ENCODE results near the gene C2orf92. TPM values are rescaled to one million over a fixed set of nuclear protein-coding genes. Genes with fewer than 3 reads are reported as not detected.

C2orf92 gene
- total RNA-seq, 1 experiment from 2014 or later = 10.2 TPM

DNA sequence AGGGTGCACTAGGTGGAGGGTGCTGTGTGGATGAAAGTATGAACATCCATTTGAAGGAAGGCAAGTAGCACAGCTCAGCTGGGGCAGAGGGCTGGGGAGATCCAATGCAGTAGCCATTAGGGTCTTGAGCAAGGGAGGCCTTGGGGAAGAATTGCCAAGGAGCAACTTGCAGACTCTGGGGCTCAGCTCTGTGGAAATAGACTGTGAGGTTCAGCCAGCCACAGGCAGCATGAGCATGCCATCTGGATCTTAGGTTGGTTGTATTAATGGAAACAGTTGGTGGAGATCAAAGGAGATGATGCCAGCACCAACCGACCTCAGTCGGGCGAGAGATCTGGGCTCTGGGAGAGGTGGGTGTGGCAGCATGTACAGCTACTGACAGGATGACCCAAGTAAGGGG is 49.4 kb downstream of the C2orf92 start:
- Mint-ChIP-seq H3K9me3 (ENCODE audit: unreplicated experiment) (no peaks in the 10 kb centered on the region), H3K27ac (ENCODE audit: unreplicated experiment) (no peak overlapping the region), H3K4me1 (ENCODE audit: low read depth, unreplicated experiment) (peaks cover 7% of the 10 kb centered on the region), H3K4me3 (ENCODE audit: unreplicated experiment) (no peak overlapping the region), H3K27me3 (ENCODE audit: insufficient read depth, unreplicated experiment) (no peaks in the 10 kb centered on the region), H3K36me3 (ENCODE audit: insufficient read depth, unreplicated experiment) (no peaks in the 10 kb centered on the region)
- intact Hi-C loops (cut with micrococcal nuclease; ENCODE audit: unreplicated experiment) = no loop called here
- no peak for DNase-seq
- Histone ChIP-seq H3K36me3 (ENCODE audit: control insufficient read depth, insufficient read depth, low read length) (no peaks in the 10 kb centered on the region), H3K4me3 (ENCODE audit: low read depth, low read length) (no peak overlapping the region), H3K27me3 (replicated peaks; ENCODE audit: control insufficient read depth, insufficient read depth, low read length) (no peaks in the 10 kb centered on the region), H3K4me1 (peaks cover 8% of the 10 kb centered on the region), H3K9me3 (no peaks in the 10 kb centered on the region)
- POLR2A ChIA-PET = no interaction called here
- CTCF ChIA-PET = no interaction called here
- no TSS peak for BruUV-seq (replicated peaks)
- TF ChIP-seq, protein P1, sequence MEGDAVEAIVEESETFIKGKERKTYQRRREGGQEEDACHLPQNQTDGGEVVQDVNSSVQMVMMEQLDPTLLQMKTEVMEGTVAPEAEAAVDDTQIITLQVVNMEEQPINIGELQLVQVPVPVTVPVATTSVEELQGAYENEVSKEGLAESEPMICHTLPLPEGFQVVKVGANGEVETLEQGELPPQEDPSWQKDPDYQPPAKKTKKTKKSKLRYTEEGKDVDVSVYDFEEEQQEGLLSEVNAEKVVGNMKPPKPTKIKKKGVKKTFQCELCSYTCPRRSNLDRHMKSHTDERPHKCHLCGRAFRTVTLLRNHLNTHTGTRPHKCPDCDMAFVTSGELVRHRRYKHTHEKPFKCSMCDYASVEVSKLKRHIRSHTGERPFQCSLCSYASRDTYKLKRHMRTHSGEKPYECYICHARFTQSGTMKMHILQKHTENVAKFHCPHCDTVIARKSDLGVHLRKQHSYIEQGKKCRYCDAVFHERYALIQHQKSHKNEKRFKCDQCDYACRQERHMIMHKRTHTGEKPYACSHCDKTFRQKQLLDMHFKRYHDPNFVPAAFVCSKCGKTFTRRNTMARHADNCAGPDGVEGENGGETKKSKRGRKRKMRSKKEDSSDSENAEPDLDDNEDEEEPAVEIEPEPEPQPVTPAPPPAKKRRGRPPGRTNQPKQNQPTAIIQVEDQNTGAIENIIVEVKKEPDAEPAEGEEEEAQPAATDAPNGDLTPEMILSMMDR (IDR thresholded peaks at IDR 0.05; ENCODE audit: insufficient read depth in 1 of 2, low read depth in 1 of 2, low read length in 1 of 2, severe bottlenecking in 1 of 2, unreplicated experiment in 1 of 2) = no peak

- no peaks in the 10 kb centered on the region for H3K27me3 Mint-ChIP-seq (ENCODE audit: insufficient read depth, unreplicated experiment)
- intact Hi-C loops (cut with micrococcal nuclease; ENCODE audit: unreplicated experiment) = no loop called here
These were observed 50.0 kb downstream of the C2orf92 start for GRCh38 chr2:97719362-97720155.

GRCh38 chr2:97720746-97721145 is 51.2 kb downstream of the C2orf92 start:
- ChIA-PET POLR2A (interaction anchor here (0.6 kb wide), 1 partner anchor 22 kb away, joined by 4 read pairs; no protein-coding TSS in a partner anchor), CTCF (no interaction called here)
- H3K27ac Mint-ChIP-seq (ENCODE audit: unreplicated experiment) = no peak overlapping the region
- DNase-seq = no peak
- no peaks in the 10 kb centered on the region for H3K9me3 Mint-ChIP-seq (ENCODE audit: unreplicated experiment)
- Histone ChIP-seq H3K36me3 (ENCODE audit: control insufficient read depth, insufficient read depth, low read length) (no peaks in the 10 kb centered on the region), H3K9me3 (no peaks in the 10 kb centered on the region), H3K27me3 (replicated peaks; ENCODE audit: control insufficient read depth, insufficient read depth, low read length) (no peaks in the 10 kb centered on the region), H3K4me1 (peaks cover 8% of the 10 kb centered on the region), H3K4me3 (ENCODE audit: low read depth, low read length) (no peak overlapping the region)
- BruUV-seq (replicated peaks) = no TSS peak
- intact Hi-C loops (cut with micrococcal nuclease; ENCODE audit: unreplicated experiment) = no loop called here
- peaks cover 7% of the 10 kb centered on the region for H3K4me1 Mint-ChIP-seq (ENCODE audit: low read depth, unreplicated experiment)
- TF ChIP-seq, protein P1 (IDR thresholded peaks at IDR 0.05; ENCODE audit: insufficient read depth in 1 of 2, low read depth in 1 of 2, low read length in 1 of 2, severe bottlenecking in 1 of 2, unreplicated experiment in 1 of 2) = no peak
- no peaks in the 10 kb centered on the region for H3K36me3 Mint-ChIP-seq (ENCODE audit: insufficient read depth, unreplicated experiment)
- no peak overlapping the region for H3K4me3 Mint-ChIP-seq (ENCODE audit: unreplicated experiment)
- H3K27me3 Mint-ChIP-seq (ENCODE audit: insufficient read depth, unreplicated experiment) = no peaks in the 10 kb centered on the region

More at GRCh38 chr2:97719362-97720155, 50.0 kb downstream of the C2orf92 start:
- ChIA-PET CTCF (no interaction called here), POLR2A (no interaction called here)
- Histone ChIP-seq H3K9me3 (no peaks in the 10 kb centered on the region), H3K36me3 (ENCODE audit: control insufficient read depth, insufficient read depth, low read length) (no peaks in the 10 kb centered on the region), H3K27me3 (replicated peaks; ENCODE audit: control insufficient read depth, insufficient read depth, low read length) (no peaks in the 10 kb centered on the region), H3K4me1 (peaks cover 8% of the 10 kb centered on the region), H3K4me3 (ENCODE audit: low read depth, low read length) (no peak overlapping the region)
- no TSS peak for BruUV-seq (replicated peaks)
- Mint-ChIP-seq H3K4me3 (ENCODE audit: unreplicated experiment) (no peak overlapping the region), H3K36me3 (ENCODE audit: insufficient read depth, unreplicated experiment) (no peaks in the 10 kb centered on the region), H3K9me3 (ENCODE audit: unreplicated experiment) (no peaks in the 10 kb centered on the region), H3K27ac (ENCODE audit: unreplicated experiment) (no peak overlapping the region), H3K4me1 (ENCODE audit: low read depth, unreplicated experiment) (peaks cover 7% of the 10 kb centered on the region)
- TF ChIP-seq, protein P1 (IDR thresholded peaks at IDR 0.05; ENCODE audit: insufficient read depth in 1 of 2, low read depth in 1 of 2, low read length in 1 of 2, severe bottlenecking in 1 of 2, unreplicated experiment in 1 of 2) = no peak
- DNase-seq = no peak

Data from Caco-2 (cell line).